Ishikawa (cell line): ENCODE data around the gene RBBP9.

ENCODE experiments used
- CEBPB ChIP-seq: IDR thresholded peaks from 2 replicates; pipeline ENCODE4 v1.6.1; 2012
- CREB1 ChIP-seq: IDR thresholded peaks from 2 replicates; pipeline ENCODE4 v1.6.1; 2012; ENCODE audit warnings: low read depth
- EP300 ChIP-seq: IDR thresholded peaks from 2 replicates; pipeline ENCODE4 v1.6.1; 2012; ENCODE audit warnings: borderline replicate concordance
- MAX ChIP-seq: IDR thresholded peaks from 2 replicates; pipeline ENCODE4 v1.6.1; 2012
- REST ChIP-seq: IDR thresholded peaks from 2 replicates; pipeline ENCODE4 v1.6.1; 2012; ENCODE audit warnings: low read depth, mild to moderate bottlenecking
- TAF1 ChIP-seq: IDR thresholded peaks from 2 replicates; pipeline ENCODE4 v1.6.1; 2012; ENCODE audit warnings: low read depth, mild to moderate bottlenecking
- YY1 ChIP-seq: IDR thresholded peaks from 2 replicates; pipeline ENCODE4 v1.6.1; 2012; ENCODE audit warnings: low read depth

DNA sequence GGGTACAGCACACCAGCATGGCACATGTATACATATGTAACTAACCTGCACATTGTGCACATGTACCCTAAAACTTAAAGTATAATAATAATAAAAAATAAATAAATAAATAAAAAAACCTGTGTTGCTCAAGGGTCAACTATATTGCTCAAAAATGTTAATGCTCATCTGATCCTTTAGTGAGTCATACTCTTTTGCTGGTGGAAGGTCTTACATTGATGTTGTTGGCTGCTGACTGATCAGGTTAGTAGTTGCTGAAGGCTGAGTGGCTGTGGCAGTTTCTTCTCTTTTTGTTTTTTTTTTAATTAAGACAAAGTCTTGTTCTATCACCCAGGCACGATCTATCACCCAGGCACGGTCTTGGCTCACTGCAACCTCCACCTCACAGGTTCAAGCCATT lies 40.6 kb upstream of the RBBP9 start:
- TF ChIP-seq MAX: no peak
- no peak for TF ChIP-seq TAF1
- TF ChIP-seq CEBPB: no peak
- TF ChIP-seq CREB1: no peak
- no peak for TF ChIP-seq EP300
- no peak for TF ChIP-seq REST
- no peak for TF ChIP-seq YY1
